ENCODE results near the gene LARGE1. TPM values are rescaled to one million over a fixed set of nuclear protein-coding genes. Genes with fewer than 3 reads are reported as not detected.

The LARGE1 gene
- total RNA-seq, 2 experiments from 2014 or later = 0.18 to 0.38 TPM

- DNase-seq = no peak
- Mint-ChIP-seq H3K27me3 (no peaks in the 10 kb centered on the region), H3K9me3 (no peaks in the 10 kb centered on the region), H3K4me3 (no peak overlapping the region), H3K4me1 (no peaks in the 10 kb centered on the region), H3K36me3 (ENCODE audit: low read depth) (no peaks in the 10 kb centered on the region), H3K27ac (no peak overlapping the region)
- POLR2A ChIA-PET = no interaction called here
- CTCF ChIA-PET = no interaction called here
Observed at GRCh38 chr22:33510429-33510904, 409.8 kb downstream of the LARGE1 start.

- Mint-ChIP-seq H3K27ac (no peak overlapping the region), H3K9me3 (peaks cover 14% of the 10 kb centered on the region), H3K27me3 (no peaks in the 10 kb centered on the region), H3K36me3 (ENCODE audit: low read depth) (no peaks in the 10 kb centered on the region), H3K4me1 (no peaks in the 10 kb centered on the region), H3K4me3 (no peak overlapping the region)
- ChIA-PET CTCF (no interaction called here), POLR2A (no interaction called here)
- no peak for DNase-seq
Observed at GRCh38 chr22:33504941-33505625, 415.2 kb downstream of the LARGE1 start.

DNA sequence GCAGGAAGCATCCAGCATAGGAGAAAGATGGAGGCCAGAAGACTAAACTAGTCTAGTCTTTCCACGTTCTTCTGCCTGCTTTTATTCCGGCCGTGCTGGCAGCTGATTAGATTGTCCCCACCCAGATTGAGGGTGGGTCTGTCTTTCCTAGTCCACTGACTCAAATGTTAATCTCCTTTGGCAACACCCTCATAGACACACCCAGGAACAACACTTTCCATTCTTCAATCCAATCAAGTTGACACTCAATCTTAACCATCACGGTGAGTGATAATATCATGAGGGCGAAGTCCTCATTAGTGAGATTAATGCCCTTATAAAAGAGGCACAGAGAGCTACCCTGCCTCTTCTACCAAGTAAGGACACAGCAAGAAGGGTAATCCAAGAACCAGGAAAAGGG, 424.2 kb downstream of the LARGE1 start:
- no peak for DNase-seq
- ChIA-PET CTCF (no interaction called here), POLR2A (no interaction called here)
- H3K9me3 Mint-ChIP-seq = peaks cover 20% of the 10 kb centered on the region
- H3K27ac Mint-ChIP-seq = no peak overlapping the region
- no peak overlapping the region for H3K4me3 Mint-ChIP-seq
- no peaks in the 10 kb centered on the region for H3K27me3 Mint-ChIP-seq
- H3K4me1 Mint-ChIP-seq = no peaks in the 10 kb centered on the region
- H3K36me3 Mint-ChIP-seq (ENCODE audit: low read depth) = no peaks in the 10 kb centered on the region

GRCh38 chr22:33493476-33494205, 426.6 kb downstream of the LARGE1 start:
- Mint-ChIP-seq H3K4me3 (no peak overlapping the region), H3K27ac (no peak overlapping the region), H3K36me3 (ENCODE audit: low read depth) (no peaks in the 10 kb centered on the region), H3K27me3 (no peaks in the 10 kb centered on the region), H3K9me3 (peaks cover 17% of the 10 kb centered on the region), H3K4me1 (no peaks in the 10 kb centered on the region)
- ChIA-PET POLR2A (no interaction called here), CTCF (interaction anchor here (0.5 kb wide), 1 partner anchor 107 kb away, joined by 3 read pairs; no protein-coding TSS in a partner anchor)
- no peak for DNase-seq

GRCh38 chr22:33492210-33492651, 428.0 kb downstream of the LARGE1 start:
- no peak for DNase-seq
- Mint-ChIP-seq H3K4me1 (no peaks in the 10 kb centered on the region), H3K36me3 (ENCODE audit: low read depth) (no peaks in the 10 kb centered on the region), H3K4me3 (no peak overlapping the region), H3K27me3 (no peaks in the 10 kb centered on the region), H3K27ac (no peak overlapping the region), H3K9me3 (peaks cover 17% of the 10 kb centered on the region)
- CTCF ChIA-PET = no interaction called here
- POLR2A ChIA-PET = no interaction called here

GRCh38 chr22:33487041-33487716, 433.1 kb downstream of the LARGE1 start:
- H3K9me3 Mint-ChIP-seq = peaks cover 11% of the 10 kb centered on the region
- ChIA-PET CTCF (no interaction called here), POLR2A (no interaction called here)
- no peak overlapping the region for H3K4me3 Mint-ChIP-seq
- H3K36me3 Mint-ChIP-seq (ENCODE audit: low read depth) = no peaks in the 10 kb centered on the region
- no peak for DNase-seq
- no peaks in the 10 kb centered on the region for H3K27me3 Mint-ChIP-seq
- H3K27ac Mint-ChIP-seq = no peak overlapping the region
- H3K4me1 Mint-ChIP-seq = no peaks in the 10 kb centered on the region

GRCh38 chr22:33481550-33481949, 438.7 kb downstream of the LARGE1 start:
- Mint-ChIP-seq H3K27ac (no peak overlapping the region), H3K9me3 (peaks cover 12% of the 10 kb centered on the region), H3K27me3 (no peaks in the 10 kb centered on the region), H3K4me1 (no peaks in the 10 kb centered on the region), H3K4me3 (no peak overlapping the region), H3K36me3 (ENCODE audit: low read depth) (no peaks in the 10 kb centered on the region)
- CTCF ChIA-PET = no interaction called here
- DNase-seq = no peak
- POLR2A ChIA-PET = no interaction called here

DNA sequence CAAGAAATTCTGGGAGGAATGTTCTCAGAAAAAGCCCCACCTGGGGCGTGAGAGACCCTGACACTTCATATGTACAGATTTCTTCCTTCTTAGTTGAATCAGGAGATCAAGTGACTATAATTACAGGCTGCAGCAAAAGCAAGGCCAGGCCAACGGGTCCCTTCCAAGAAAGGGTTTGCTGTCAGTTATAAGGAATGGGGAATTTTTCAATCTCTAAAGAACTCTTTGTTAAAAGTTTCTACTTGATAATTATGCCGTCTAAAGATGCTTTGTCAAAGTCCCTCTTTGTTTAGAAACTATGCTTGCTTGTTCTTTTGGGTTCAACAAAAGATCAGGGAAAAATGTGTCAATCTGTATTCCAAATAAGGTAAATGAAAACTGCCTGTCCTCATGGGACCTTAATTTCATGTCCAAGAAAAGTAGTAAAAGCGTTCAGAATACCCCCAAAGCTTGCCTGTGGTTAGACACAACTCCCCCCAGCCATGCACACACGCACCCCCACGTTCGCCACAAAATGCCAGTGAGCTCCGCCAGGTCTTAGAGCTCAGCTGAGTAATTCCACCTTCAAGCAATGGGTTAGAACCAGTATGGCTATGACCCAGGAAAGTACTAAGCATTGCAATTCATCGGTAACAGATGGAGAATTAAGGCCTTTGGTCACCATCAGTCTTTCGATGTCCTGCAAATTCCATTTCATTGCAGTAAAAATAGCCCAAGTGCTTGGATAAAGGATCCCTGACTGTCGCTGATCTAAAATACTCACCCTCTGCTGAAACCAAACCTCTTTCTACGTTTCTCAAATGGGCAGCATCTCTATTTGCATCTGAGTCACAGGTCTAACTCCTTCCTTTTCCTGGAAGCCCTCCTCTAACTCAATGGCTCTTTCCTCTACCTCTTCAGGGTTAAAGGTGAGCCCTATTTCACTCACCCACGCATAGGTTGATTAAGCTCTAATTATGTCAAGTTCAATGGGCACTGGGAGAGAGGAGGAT, 442.9 kb downstream of the LARGE1 start:
- no peaks in the 10 kb centered on the region for H3K36me3 Mint-ChIP-seq (ENCODE audit: low read depth)
- POLR2A ChIA-PET = no interaction called here
- H3K4me1 Mint-ChIP-seq = no peaks in the 10 kb centered on the region
- no peak for DNase-seq
- no peaks in the 10 kb centered on the region for H3K27me3 Mint-ChIP-seq
- CTCF ChIA-PET = no interaction called here
- H3K9me3 Mint-ChIP-seq = peaks cover 16% of the 10 kb centered on the region
- H3K27ac Mint-ChIP-seq = no peak overlapping the region
- no peak overlapping the region for H3K4me3 Mint-ChIP-seq

- ChIA-PET POLR2A (no interaction called here), CTCF (no interaction called here)
- no peaks in the 10 kb centered on the region for H3K36me3 Mint-ChIP-seq (ENCODE audit: low read depth)
- H3K9me3 Mint-ChIP-seq = peaks cover 17% of the 10 kb centered on the region
- H3K27ac Mint-ChIP-seq = no peak overlapping the region
- no peak for DNase-seq
- H3K27me3 Mint-ChIP-seq = no peaks in the 10 kb centered on the region
- no peaks in the 10 kb centered on the region for H3K4me1 Mint-ChIP-seq
- no peak overlapping the region for H3K4me3 Mint-ChIP-seq
Observed at GRCh38 chr22:33476716-33477115, 443.6 kb downstream of the LARGE1 start.

- H3K4me1 Mint-ChIP-seq = no peaks in the 10 kb centered on the region
- no peak overlapping the region for H3K4me3 Mint-ChIP-seq
- DNase-seq = no peak
- no peak overlapping the region for H3K27ac Mint-ChIP-seq
- H3K9me3 Mint-ChIP-seq = peaks cover 17% of the 10 kb centered on the region
- CTCF ChIA-PET = no interaction called here
- no peaks in the 10 kb centered on the region for H3K27me3 Mint-ChIP-seq
- no peaks in the 10 kb centered on the region for H3K36me3 Mint-ChIP-seq (ENCODE audit: low read depth)
- POLR2A ChIA-PET = no interaction called here
Observed at GRCh38 chr22:33476206-33476605, 444.1 kb downstream of the LARGE1 start.

DNA sequence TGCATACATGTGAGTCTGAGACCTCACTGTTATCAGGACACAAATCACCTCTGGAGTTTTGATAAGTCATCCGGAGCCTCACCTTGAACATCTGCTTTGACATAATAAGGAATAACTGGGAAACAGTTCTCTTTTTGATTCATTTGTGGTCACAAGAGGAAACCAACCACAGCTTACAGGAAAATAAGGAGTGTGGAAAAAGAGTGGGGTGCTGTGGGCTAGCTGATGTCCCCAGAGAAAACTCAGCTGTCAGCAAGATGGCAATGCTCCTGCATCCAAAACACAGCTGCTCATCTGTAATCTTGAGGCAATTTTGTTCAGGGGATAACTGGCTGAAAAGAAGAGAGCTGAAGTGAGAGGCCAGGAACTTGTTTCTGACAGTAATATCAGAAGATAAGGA, 445.7 kb downstream of the LARGE1 start:
- no peaks in the 10 kb centered on the region for H3K4me1 Mint-ChIP-seq
- ChIA-PET CTCF (no interaction called here), POLR2A (no interaction called here)
- no peak overlapping the region for H3K4me3 Mint-ChIP-seq
- peaks cover 22% of the 10 kb centered on the region for H3K9me3 Mint-ChIP-seq
- no peaks in the 10 kb centered on the region for H3K36me3 Mint-ChIP-seq (ENCODE audit: low read depth)
- H3K27ac Mint-ChIP-seq = no peak overlapping the region
- no peak for DNase-seq
- no peaks in the 10 kb centered on the region for H3K27me3 Mint-ChIP-seq

DNA sequence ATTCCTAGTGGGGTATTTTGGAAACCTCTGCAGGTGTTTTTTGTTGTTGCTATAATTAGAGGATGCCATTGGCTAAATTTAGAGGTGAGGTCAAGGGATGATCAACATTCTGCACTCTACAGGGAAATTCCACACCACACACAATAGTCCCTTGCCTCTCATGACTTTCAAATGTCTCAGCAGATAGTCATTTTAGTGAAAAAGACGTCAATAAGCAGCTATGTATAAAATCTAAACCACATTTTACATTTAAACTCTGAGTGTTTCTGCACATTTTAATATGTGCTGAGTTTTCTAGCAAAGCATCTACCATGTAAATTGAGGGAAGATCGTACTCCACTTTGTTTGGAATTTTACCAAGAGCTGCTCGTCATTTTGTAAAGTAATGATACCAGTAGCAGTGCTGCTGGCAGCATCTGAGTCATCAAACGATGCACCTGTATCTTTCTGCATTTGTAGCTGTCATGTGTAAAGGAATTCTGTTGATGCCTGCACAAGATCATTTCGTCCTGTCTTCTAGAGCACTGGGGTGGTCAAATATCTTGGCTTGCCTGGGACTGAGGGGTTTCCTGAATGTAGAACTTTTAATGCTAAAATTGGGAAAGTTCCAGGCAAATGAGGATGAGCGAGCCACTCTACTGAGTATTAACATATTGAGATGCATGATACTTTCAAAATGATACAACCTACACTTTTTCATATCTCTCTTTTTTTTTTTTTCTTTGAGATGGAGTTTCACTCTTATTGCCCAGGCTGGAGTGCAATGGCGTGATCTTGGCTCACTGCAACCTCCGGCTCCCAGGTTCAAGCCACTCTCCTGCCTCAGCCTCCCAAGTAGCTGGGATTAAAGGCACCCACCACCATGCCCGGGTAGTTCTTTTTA, 447.6 kb downstream of the LARGE1 start:
- CTCF ChIA-PET = no interaction called here
- Mint-ChIP-seq H3K4me3 (no peak overlapping the region), H3K27ac (no peak overlapping the region), H3K36me3 (ENCODE audit: low read depth) (no peaks in the 10 kb centered on the region), H3K9me3 (peaks cover 26% of the 10 kb centered on the region), H3K4me1 (no peaks in the 10 kb centered on the region), H3K27me3 (no peaks in the 10 kb centered on the region)
- DNase-seq = no peak
- POLR2A ChIA-PET = no interaction called here

Measured in activated CD4-positive, alpha-beta memory T cell treated with anti-CD3 and anti-CD28 coated beads, Interleukin-2, amount 10 ng/mL, durations not matched to agents 7 days and 5 days (primary cell).